CD14-positive monocyte (primary cell): ENCODE results near the gene FAXDC2. TPM values are rescaled to one million over a fixed set of nuclear protein-coding genes. Genes with fewer than 3 reads are reported as not detected.

Source experiments
- DNase-seq, 3 donors: peaks; one replicate each; pipeline ENCODE4 v3.0.0-alpha.2; 2011 to 2022
- H2AFZ ChIP-seq: 2 replicates; pipeline ENCODE4 v1.6.0; 2012; ENCODE audit warnings: mild to moderate bottlenecking, low read depth, low read length, inconsistent platforms; ENCODE audit not compliant: insufficient read depth, poor library complexity, severe bottlenecking
- H3K27ac ChIP-seq, 2 donors: 1 replicate in 1 of 2; 2 replicates in 1 of 2; pipeline ENCODE4 v1.5.1; 2012 to 2013; ENCODE audit warnings: low read length in 2 of 2, control low read depth in 1 of 2, inconsistent platforms in 1 of 2, low read depth in 1 of 2, mild to moderate bottlenecking in 1 of 2
- H3K27me3 ChIP-seq, 2 donors: one replicate each; pipeline versions ENCODE4 v1.6.0 to v1.6.1; 2011 to 2013; ENCODE audit warnings: low read length in 2 of 2; ENCODE audit not compliant: control insufficient read depth in 2 of 2, insufficient read depth in 2 of 2
- H3K36me3 ChIP-seq, 2 donors: replicated peaks in 1 of 2; 1 replicate in 1 of 2; 2 replicates in 1 of 2; pipeline versions ENCODE4 v1.5.1 to v1.6.1; 2012 to 2013; ENCODE audit warnings: low read length in 2 of 2, control low read depth in 1 of 2, inconsistent platforms in 1 of 2, mild to moderate bottlenecking in 1 of 2; ENCODE audit not compliant: insufficient read depth in 2 of 2, control insufficient read depth in 1 of 2
- H3K4me1 ChIP-seq, 2 donors: 1 replicate in 1 of 2; 2 replicates in 1 of 2; pipeline versions ENCODE4 v1.5.1 to v1.6.1; 2012 to 2013; ENCODE audit warnings: low read length in 2 of 2, control low read depth in 1 of 2, inconsistent platforms in 1 of 2, mild to moderate bottlenecking in 1 of 2, moderate library complexity in 1 of 2; ENCODE audit not compliant: insufficient read depth in 2 of 2, control insufficient read depth in 1 of 2
- H3K4me2 ChIP-seq: replicated peaks from 2 replicates; pipeline ENCODE3; 2012; ENCODE audit warnings: low read length, moderate library complexity, mild to moderate bottlenecking; ENCODE audit not compliant: poor library complexity, severe bottlenecking; ENCODE audit errors: extremely low read depth
- H3K4me3 ChIP-seq, 3 experiments: fragments of 200-600 bp in 1 of 3; sonication (generic) in 1 of 3; replicated peaks in 1 of 3; 1 replicate in 2 of 3; 2 replicates in 1 of 3; pipeline ENCODE4 v1.5.1; 2011 to 2013; ENCODE audit warnings: low read length in 3 of 3, mild to moderate bottlenecking in 3 of 3, control low read depth in 2 of 3, low read depth in 2 of 3, inconsistent platforms in 1 of 3, moderate library complexity in 1 of 3
- H3K79me2 ChIP-seq: 2 replicates; pipeline ENCODE4 v1.6.0; 2012; ENCODE audit warnings: mild to moderate bottlenecking, control low read depth, inconsistent platforms, low read length, moderate library complexity; ENCODE audit not compliant: insufficient read depth
- H3K9ac ChIP-seq: 2 replicates; pipeline ENCODE4 v1.6.0; 2017; ENCODE audit warnings: low read length, mild to moderate bottlenecking; ENCODE audit not compliant: insufficient read depth, poor library complexity, severe bottlenecking
- H3K9me3 ChIP-seq, 2 donors: replicated peaks in 1 of 2; 1 replicate in 1 of 2; 2 replicates in 1 of 2; pipeline versions ENCODE4 v1.5.1 to v1.6.1; 2012 to 2013; ENCODE audit warnings: low read length in 2 of 2, control low read depth in 1 of 2; ENCODE audit not compliant: control insufficient read depth in 1 of 2, insufficient read depth in 1 of 2
- H4K20me1 ChIP-seq: 2 replicates; pipeline ENCODE4 v1.6.0; 2012; ENCODE audit warnings: mild to moderate bottlenecking, low read length, control low read depth, moderate library complexity; ENCODE audit not compliant: insufficient read depth
- H3K27ac Mint-ChIP-seq, 7 donors: one replicate each; pipeline ENCODE4 v1.8.0; 2020; ENCODE audit warnings: mild to moderate bottlenecking in 7 of 7, mixed read lengths in 7 of 7, moderate library complexity in 6 of 7, inconsistent platforms in 2 of 7
- H3K27me3 Mint-ChIP-seq, 3 donors: one replicate each; pipeline ENCODE4 v1.8.0; 2021 to 2022; ENCODE audit warnings: low read depth in 3 of 3, mild to moderate bottlenecking in 3 of 3, mixed read lengths in 3 of 3, moderate library complexity in 3 of 3, inconsistent platforms in 1 of 3
- H3K36me3 Mint-ChIP-seq, 2 donors: one replicate each; pipeline ENCODE4 v1.8.0; 2020; ENCODE audit warnings: mixed read lengths in 2 of 2, inconsistent platforms in 1 of 2, mild to moderate bottlenecking in 1 of 2
- H3K4me1 Mint-ChIP-seq: one replicate; pipeline ENCODE4 v1.8.0; 2020; ENCODE audit warnings: mild to moderate bottlenecking, mixed read lengths
- H3K4me3 Mint-ChIP-seq, 2 donors: one replicate each; pipeline ENCODE4 v1.8.0; 2020; ENCODE audit warnings: mild to moderate bottlenecking in 2 of 2, mixed read lengths in 2 of 2, moderate library complexity in 1 of 2
- H3K9me3 Mint-ChIP-seq, 7 donors: one replicate each; pipeline ENCODE4 v1.8.0; 2020 to 2022; ENCODE audit warnings: mixed read lengths in 7 of 7, mild to moderate bottlenecking in 6 of 7, moderate library complexity in 6 of 7, inconsistent platforms in 2 of 7
- CTCF ChIP-seq: fragments of 200-600 bp; IDR thresholded peaks from one replicate; pipeline ENCODE4 v1.8.0; 2022; ENCODE audit warnings: antibody characterized with exemption, mild to moderate bottlenecking
- WGBS: methylation state at CpG from one replicate; pipeline ENCODE4 v1.1.5; 2013; ENCODE audit warnings: missing lambda C conversion rate; ENCODE audit not compliant: insufficient coverage; 5-methylcytosine and 5-hydroxymethylcytosine counted together
- intact Hi-C, 2 donors: fragments of 100-400 bp; cut with micrococcal nuclease; formaldehyde crosslinking; loops; one replicate each; pipeline versions ENCODE4 v1.15.0 to v1.15.1; 2023
- polyA plus RNA-seq, 3 donors: library from polyadenylated mRNA; depleted of rRNA in 1 of 3; unstranded in 2 of 3; stranded (reverse) in 1 of 3; fragments of 300-500 nt in 2 of 3; fragments of >200 nt in 1 of 3; fragmentation: Illumina TruSeq in 2 of 3; gene quantifications; 1 replicate in 2 of 3; 2 replicates in 1 of 3; pipeline ENCODE4 v1.2.3, GENCODE V29; 2012 to 2021

FAXDC2 gene
- polyA plus RNA-seq, 3 donors: 0.30 to 1.4 (median 0.60) TPM

DNA sequence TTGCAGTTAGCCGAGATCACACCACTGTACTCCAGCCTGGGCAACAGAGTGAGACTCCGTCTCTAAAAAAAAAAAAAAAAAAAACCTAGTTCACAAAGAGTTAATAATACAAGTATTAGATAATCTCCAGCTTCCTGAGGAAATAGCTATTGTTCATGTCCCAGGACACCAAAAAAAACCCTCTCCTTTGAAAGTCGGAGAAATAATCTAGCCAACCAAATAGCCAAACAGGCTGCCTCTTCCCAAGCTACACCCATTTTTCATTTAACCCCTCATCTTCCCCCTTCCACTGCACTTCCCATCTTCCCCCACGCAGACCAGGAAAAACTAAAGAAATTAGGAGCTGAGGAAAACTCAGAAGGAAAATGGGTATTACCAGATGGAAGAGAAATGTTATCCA, 31.6 kb upstream of the FAXDC2 start:
- Mint-ChIP-seq H3K4me3 (no peak overlapping the region), H3K4me1 (peaks cover 4% of the 10 kb centered on the region), H3K27me3 (peaks cover 0 to 4% (median 0%) of the 10 kb centered on the region in 3 donors), H3K9me3 (peaks cover 38 to 84% (median 60%) of the 10 kb centered on the region in 7 donors), H3K36me3 (peaks cover 37 to 48% of the 10 kb centered on the region in 2 donors), H3K27ac (no peak overlapping the region)
- Histone ChIP-seq H3K9me3 (peaks cover 43 to 49% of the 10 kb centered on the region in 2 donors), H3K4me1 (peaks cover 6 to 9% of the 10 kb centered on the region in 2 donors), H3K36me3 (peaks cover 7 to 54% of the 10 kb centered on the region in 2 donors), H3K27me3 (no peaks in the 10 kb centered on the region), H2AFZ (no peak overlapping the region), H3K4me2 (no peak overlapping the region), H3K9ac (no peak overlapping the region), H3K4me3 (no peak overlapping the region), H3K79me2 (no peaks in the 10 kb centered on the region), H4K20me1 (no peaks in the 10 kb centered on the region), H3K27ac (no peak overlapping the region)
- intact Hi-C loops: no loop called here
- no peak for TF ChIP-seq CTCF
- WGBS: 60% methylated on average over 1 of the region's 4 CpGs
- DNase-seq: no peak

GRCh38 chr5:154878642-154879335, 28.4 kb upstream of the FAXDC2 start:
- Mint-ChIP-seq H3K9me3 (peaks cover 23 to 57% (median 36%) of the 10 kb centered on the region in 7 donors), H3K36me3 (peaks cover 56 to 62% of the 10 kb centered on the region in 2 donors), H3K4me3 (no peak overlapping the region), H3K27me3 (peaks cover 0 to 2% (median 0%) of the 10 kb centered on the region in 3 donors), H3K4me1 (no peaks in the 10 kb centered on the region), H3K27ac (no peak overlapping the region)
- Histone ChIP-seq H3K36me3 (peaks cover 30 to 63% of the 10 kb centered on the region in 2 donors), H3K4me1 (no peaks in the 10 kb centered on the region), H3K27me3 (no peaks in the 10 kb centered on the region), H2AFZ (no peak overlapping the region), H3K4me3 (no peak overlapping the region), H3K79me2 (no peaks in the 10 kb centered on the region), H3K4me2 (no peak overlapping the region), H3K9me3 (peaks cover 22 to 27% of the 10 kb centered on the region in 2 donors), H3K27ac (no peak overlapping the region), H4K20me1 (peaks cover 18% of the 10 kb centered on the region), H3K9ac (no peak overlapping the region)
- DNase-seq: no peak
- WGBS: 100% methylated on average over 10 of the region's 14 CpGs
- TF ChIP-seq CTCF: no peak
- intact Hi-C loops: no loop called here
